NCI-H1092 treated with DMSO at 0.1 percent for 48 hours (cell line): ENCODE data around the gene ZNF14.
"Not testable (repeated sequence)": the region's sequence is repeated elsewhere in the genome, so short reads cannot be mapped to it uniquely, and the experiment has no call there.

Experiments
- DNase-seq: peaks from one replicate; lab custom pipeline; 2025; lab: John Stamatoyannopoulos, UW

Gene ZNF14

GRCh38 chr19:19746286-19747213 lies 13.6 kb upstream of the ZNF14 start:
- DNase-seq = no peak

- DNase-seq = no peak
Observed at GRCh38 chr19:19745496-19746285, 12.8 kb upstream of the ZNF14 start.

GRCh38 chr19:19744641-19745040 lies 11.7 kb upstream of the ZNF14 start:
- DNase-seq = no peak

GRCh38 chr19:19743921-19744320 lies 11.0 kb upstream of the ZNF14 start:
- not testable (repeated sequence) for DNase-seq

- no peak for DNase-seq
Observed at GRCh38 chr19:19743176-19743575, 10.3 kb upstream of the ZNF14 start.

- DNase-seq = no peak
Observed at GRCh38 chr19:19742773-19743172, 9.9 kb upstream of the ZNF14 start.

GRCh38 chr19:19741184-19741583 lies 8.3 kb upstream of the ZNF14 start:
- no peak for DNase-seq

GRCh38 chr19:19740755-19741154 lies 7.8 kb upstream of the ZNF14 start:
- DNase-seq = no peak

GRCh38 chr19:19738564-19738963 lies 5.7 kb upstream of the ZNF14 start:
- DNase-seq = no peak

GRCh38 chr19:19737559-19738332 lies 4.8 kb upstream of the ZNF14 start:
- DNase-seq = no peak

GRCh38 chr19:19721896-19722295 lies 11.0 kb downstream of the ZNF14 start:
- DNase-seq = no peak

GRCh38 chr19:19719798-19720197 lies 13.1 kb downstream of the ZNF14 start:
- DNase-seq = no peak

GRCh38 chr19:19711934-19712828 lies 20.7 kb downstream of the ZNF14 start:
- DNase-seq = no peak

GRCh38 chr19:19711306-19711933 lies 21.5 kb downstream of the ZNF14 start:
- DNase-seq = no peak

GRCh38 chr19:19710506-19710905 lies 22.4 kb downstream of the ZNF14 start:
- no peak for DNase-seq

- no peak for DNase-seq
Observed at GRCh38 chr19:19704836-19705235, 28.1 kb downstream of the ZNF14 start.

- DNase-seq = not testable (repeated sequence)
Observed at GRCh38 chr19:19700493-19700892, 32.4 kb downstream of the ZNF14 start.

- no peak for DNase-seq
Observed at GRCh38 chr19:19697589-19697988, 35.3 kb downstream of the ZNF14 start.

GRCh38 chr19:19696386-19696785 lies 36.5 kb downstream of the ZNF14 start:
- no peak for DNase-seq

- no peak for DNase-seq
Observed at GRCh38 chr19:19691683-19692082, 41.2 kb downstream of the ZNF14 start.

- not testable (repeated sequence) for DNase-seq
Observed at GRCh38 chr19:19689023-19689422, 43.9 kb downstream of the ZNF14 start.
